ENCODE results near the gene DUSP5.
A peak's percentile ranks its signal among the peaks of the same experiment; 100 is the strongest.

The DUSP5 gene

DNA sequence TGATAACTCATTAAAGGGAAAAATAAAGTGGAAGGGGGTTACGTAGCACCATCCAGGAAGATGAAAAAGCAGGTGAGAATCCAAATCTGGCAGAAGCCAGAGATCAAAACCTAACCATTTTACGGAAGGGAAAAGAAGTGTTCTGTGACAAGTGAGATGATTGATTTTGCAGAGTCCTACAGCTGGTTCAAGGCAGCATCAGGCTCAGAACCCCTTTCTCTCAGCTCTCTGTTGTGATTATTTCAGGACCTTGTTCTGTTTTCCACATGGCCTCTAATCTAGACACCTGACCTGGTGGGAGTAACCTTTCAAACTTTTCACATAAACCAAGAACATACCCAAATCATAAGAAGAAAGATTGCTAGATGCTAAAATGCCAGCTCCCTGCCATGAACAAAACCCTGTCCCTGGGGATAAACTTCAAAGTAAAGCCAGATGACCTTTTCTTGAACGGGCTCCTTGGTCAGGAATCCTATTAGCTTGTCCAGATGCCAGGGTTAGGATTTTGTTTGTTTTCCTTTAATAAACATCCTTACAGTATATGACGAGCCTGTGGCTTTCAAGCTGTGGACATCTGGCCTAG is 5.9 kb downstream of the DUSP5 start:
- peaks cover 100% of the 10 kb centered on the region for H3K79me2 ChIP-seq (ENCODE audit: low read length)
- H3K9me3 ChIP-seq (replicated peaks; ENCODE audit: insufficient read depth, low read length): no peaks in the 10 kb centered on the region
- H3K27ac ChIP-seq (ENCODE audit: low read length): peak overlapping the region; percentile 93
- no peaks in the 10 kb centered on the region for H3K9me2 ChIP-seq (replicated peaks; ENCODE audit: insufficient read depth, low read length)
- peaks cover 60% of the 10 kb centered on the region for H3K4me1 ChIP-seq (ENCODE audit: low read length)
- TF ChIP-seq EZH2 (optimal IDR thresholded peaks at IDR 0.05; ENCODE audit: low read depth, low read length) (no peak), EZH2phosphoT487 (IDR thresholded peaks at IDR 0.05; ENCODE audit: low read length) (no peak)
- TF ChIP-seq, protein P1, sequence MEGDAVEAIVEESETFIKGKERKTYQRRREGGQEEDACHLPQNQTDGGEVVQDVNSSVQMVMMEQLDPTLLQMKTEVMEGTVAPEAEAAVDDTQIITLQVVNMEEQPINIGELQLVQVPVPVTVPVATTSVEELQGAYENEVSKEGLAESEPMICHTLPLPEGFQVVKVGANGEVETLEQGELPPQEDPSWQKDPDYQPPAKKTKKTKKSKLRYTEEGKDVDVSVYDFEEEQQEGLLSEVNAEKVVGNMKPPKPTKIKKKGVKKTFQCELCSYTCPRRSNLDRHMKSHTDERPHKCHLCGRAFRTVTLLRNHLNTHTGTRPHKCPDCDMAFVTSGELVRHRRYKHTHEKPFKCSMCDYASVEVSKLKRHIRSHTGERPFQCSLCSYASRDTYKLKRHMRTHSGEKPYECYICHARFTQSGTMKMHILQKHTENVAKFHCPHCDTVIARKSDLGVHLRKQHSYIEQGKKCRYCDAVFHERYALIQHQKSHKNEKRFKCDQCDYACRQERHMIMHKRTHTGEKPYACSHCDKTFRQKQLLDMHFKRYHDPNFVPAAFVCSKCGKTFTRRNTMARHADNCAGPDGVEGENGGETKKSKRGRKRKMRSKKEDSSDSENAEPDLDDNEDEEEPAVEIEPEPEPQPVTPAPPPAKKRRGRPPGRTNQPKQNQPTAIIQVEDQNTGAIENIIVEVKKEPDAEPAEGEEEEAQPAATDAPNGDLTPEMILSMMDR (IDR thresholded peaks at IDR 0.05; ENCODE audit: low read length): no peak
- peak overlapping the region; percentile 12; the same call in 1 of the 2 replicates for H3K4me3 ChIP-seq (ENCODE audit: low read length)
- peak overlapping the region; percentile 96 for H3K4me2 ChIP-seq (ENCODE audit: low read depth, low read length)
- H2AFZ ChIP-seq (ENCODE audit: low read length): no peak overlapping the region
- peak overlapping the region; percentile 97 for H3K9ac ChIP-seq (ENCODE audit: low read length)
- H3K27me3 ChIP-seq (replicated peaks; ENCODE audit: insufficient read depth, low read length): no peaks in the 10 kb centered on the region
- H4K20me1 ChIP-seq (ENCODE audit: insufficient read depth, low read length): peaks cover 73% of the 10 kb centered on the region
- no peak for DNase-seq
- H3K36me3 ChIP-seq (replicated peaks; ENCODE audit: insufficient read depth, low read length): peaks cover 44% of the 10 kb centered on the region
- H3F3A ChIP-seq (ENCODE audit: insufficient read depth, low read length): peaks cover 100% of the 10 kb centered on the region

DNA sequence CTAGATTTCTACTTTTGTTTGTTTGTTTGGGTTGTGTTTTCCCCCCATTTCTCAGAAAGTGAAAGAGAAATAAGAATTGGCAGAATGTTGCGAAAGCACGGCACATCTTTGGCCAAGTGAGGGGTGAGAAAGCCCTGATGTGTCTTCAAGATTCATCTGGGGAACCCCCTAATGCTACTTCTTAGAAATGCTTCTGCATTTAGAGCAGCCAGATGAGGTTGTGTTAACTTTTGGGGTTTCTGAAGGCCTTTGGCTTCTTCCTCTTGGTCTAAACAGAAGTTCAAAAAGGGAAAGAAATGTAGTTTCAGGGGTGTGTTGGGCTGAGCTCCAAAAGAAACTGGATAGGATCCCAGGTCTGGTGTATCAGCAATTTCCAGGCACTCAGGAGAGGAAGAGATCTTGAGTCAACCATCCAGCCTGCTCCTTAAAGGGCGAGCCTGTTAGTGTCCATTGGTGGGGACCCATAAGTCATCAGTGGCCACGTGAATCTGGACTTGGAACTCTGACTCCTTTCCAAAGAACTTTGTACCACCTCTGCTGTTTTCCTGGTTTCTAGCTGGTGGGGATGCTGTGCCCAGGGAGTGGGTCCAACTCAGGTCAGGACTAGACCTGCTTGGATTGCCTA is 6.5 kb downstream of the DUSP5 start:
- peak overlapping the region; percentile 93; the same call in 1 of the 2 replicates for H3K27ac ChIP-seq (ENCODE audit: low read length)
- H4K20me1 ChIP-seq (ENCODE audit: insufficient read depth, low read length): peaks cover 79% of the 10 kb centered on the region
- peak overlapping the region; percentile 96; the same call in 1 of the 2 replicates for H3K4me2 ChIP-seq (ENCODE audit: low read depth, low read length)
- no peak overlapping the region for H2AFZ ChIP-seq (ENCODE audit: low read length)
- DNase-seq: peak; percentile 88
- TF ChIP-seq, protein P1 (IDR thresholded peaks at IDR 0.05; ENCODE audit: low read length): no peak
- no peak for TF ChIP-seq EZH2 (optimal IDR thresholded peaks at IDR 0.05; ENCODE audit: low read depth, low read length)
- TF ChIP-seq EZH2phosphoT487 (IDR thresholded peaks at IDR 0.05; ENCODE audit: low read length): no peak
- H3K4me3 ChIP-seq (ENCODE audit: low read length): no peak overlapping the region; the same call in 1 of the 2 replicates
- H3K9ac ChIP-seq (ENCODE audit: low read length): peak overlapping the region; percentile 97; the same call in 1 of the 2 replicates
- no peaks in the 10 kb centered on the region for H3K9me3 ChIP-seq (replicated peaks; ENCODE audit: insufficient read depth, low read length)
- H3K36me3 ChIP-seq (replicated peaks; ENCODE audit: insufficient read depth, low read length): peaks cover 50% of the 10 kb centered on the region
- no peaks in the 10 kb centered on the region for H3K27me3 ChIP-seq (replicated peaks; ENCODE audit: insufficient read depth, low read length)
- peaks cover 100% of the 10 kb centered on the region for H3F3A ChIP-seq (ENCODE audit: insufficient read depth, low read length)
- no peaks in the 10 kb centered on the region for H3K9me2 ChIP-seq (replicated peaks; ENCODE audit: insufficient read depth, low read length)
- H3K79me2 ChIP-seq (ENCODE audit: low read length): peaks cover 100% of the 10 kb centered on the region
- peaks cover 60% of the 10 kb centered on the region for H3K4me1 ChIP-seq (ENCODE audit: low read length)

DNA sequence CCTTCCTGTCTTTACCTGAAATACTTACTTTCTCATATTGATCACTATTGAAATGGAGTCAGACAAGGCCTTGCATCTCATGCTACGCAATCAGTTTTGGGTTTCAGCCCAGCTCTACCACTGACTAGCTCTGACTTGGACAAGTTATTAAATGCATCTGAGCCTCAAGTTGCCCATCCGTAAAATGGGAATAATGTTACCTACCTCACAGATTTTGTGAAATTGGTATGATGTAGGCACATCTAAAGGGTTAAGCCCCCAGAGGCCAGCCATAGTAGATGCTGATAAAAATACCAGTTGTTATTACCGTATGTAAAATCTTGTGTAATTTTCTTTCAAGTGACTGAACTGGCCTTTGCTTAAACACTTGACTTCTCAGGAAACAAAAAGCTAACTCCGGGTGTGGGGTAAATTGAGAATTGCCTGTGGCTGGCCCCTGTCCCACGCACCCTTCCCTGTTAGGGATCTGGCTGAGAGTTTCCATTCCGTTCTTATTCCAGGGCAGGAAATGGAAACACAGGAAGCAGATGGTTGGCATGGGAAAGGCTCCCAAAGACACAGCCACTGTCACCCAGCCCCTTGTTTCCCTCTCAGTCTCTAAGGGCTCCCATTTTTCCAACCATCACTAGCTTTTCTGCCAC is 7.5 kb downstream of the DUSP5 start:
- Histone ChIP-seq H3K9me3 (replicated peaks; ENCODE audit: insufficient read depth, low read length) (no peaks in the 10 kb centered on the region), H4K20me1 (ENCODE audit: insufficient read depth, low read length) (peaks cover 88% of the 10 kb centered on the region), H3F3A (ENCODE audit: insufficient read depth, low read length) (peaks cover 96% of the 10 kb centered on the region), H3K27ac (ENCODE audit: low read length) (peak overlapping the region; percentile 93; the same call in 1 of the 2 replicates), H3K4me1 (ENCODE audit: low read length) (peaks cover 60% of the 10 kb centered on the region), H3K4me2 (ENCODE audit: low read depth, low read length) (peak overlapping the region; percentile 96; the same call in 1 of the 2 replicates), H3K9me2 (replicated peaks; ENCODE audit: insufficient read depth, low read length) (no peaks in the 10 kb centered on the region), H3K9ac (ENCODE audit: low read length) (no peak overlapping the region), H2AFZ (ENCODE audit: low read length) (no peak overlapping the region), H3K4me3 (ENCODE audit: low read length) (no peak overlapping the region), H3K36me3 (replicated peaks; ENCODE audit: insufficient read depth, low read length) (peaks cover 55% of the 10 kb centered on the region), H3K27me3 (replicated peaks; ENCODE audit: insufficient read depth, low read length) (no peaks in the 10 kb centered on the region), H3K79me2 (ENCODE audit: low read length) (peaks cover 100% of the 10 kb centered on the region)
- no peak for DNase-seq
- TF ChIP-seq EZH2phosphoT487 (IDR thresholded peaks at IDR 0.05; ENCODE audit: low read length) (no peak), EZH2 (optimal IDR thresholded peaks at IDR 0.05; ENCODE audit: low read depth, low read length) (no peak)
- TF ChIP-seq, protein P1 (IDR thresholded peaks at IDR 0.05; ENCODE audit: low read length): no peak
